DMS79 (cell line): ENCODE results near the gene REXO4.

Experiments
- DNase-seq: peaks from one replicate; lab custom pipeline; 2025; lab: John Stamatoyannopoulos, UW

Gene REXO4

GRCh38 chr9:133367778-133368177, 50.0 kb downstream of the REXO4 start:
- DNase-seq: no peak

DNA sequence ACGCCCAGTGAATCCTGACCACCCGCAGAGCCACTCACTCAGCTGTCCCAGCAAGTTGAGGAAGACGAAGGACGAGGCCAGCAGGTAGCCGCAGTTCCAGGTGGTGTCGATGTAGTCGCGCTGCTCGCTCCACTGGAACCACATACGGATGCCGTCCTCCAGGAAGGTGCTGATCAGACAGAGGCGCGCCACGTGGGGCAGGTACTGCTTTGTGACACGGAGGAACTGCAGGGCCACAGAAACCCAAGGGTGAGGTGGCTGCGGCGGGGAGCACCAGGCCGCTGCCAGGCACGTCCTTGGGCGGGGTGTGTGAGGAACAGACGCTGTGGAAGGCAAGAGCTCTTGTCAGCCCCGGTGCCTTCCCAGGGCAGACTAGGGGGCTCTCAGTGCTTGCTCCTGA, 50.6 kb downstream of the REXO4 start:
- DNase-seq: no peak

- no peak for DNase-seq
Measured at GRCh38 chr9:133366435-133366834, 51.4 kb downstream of the REXO4 start.

DNA sequence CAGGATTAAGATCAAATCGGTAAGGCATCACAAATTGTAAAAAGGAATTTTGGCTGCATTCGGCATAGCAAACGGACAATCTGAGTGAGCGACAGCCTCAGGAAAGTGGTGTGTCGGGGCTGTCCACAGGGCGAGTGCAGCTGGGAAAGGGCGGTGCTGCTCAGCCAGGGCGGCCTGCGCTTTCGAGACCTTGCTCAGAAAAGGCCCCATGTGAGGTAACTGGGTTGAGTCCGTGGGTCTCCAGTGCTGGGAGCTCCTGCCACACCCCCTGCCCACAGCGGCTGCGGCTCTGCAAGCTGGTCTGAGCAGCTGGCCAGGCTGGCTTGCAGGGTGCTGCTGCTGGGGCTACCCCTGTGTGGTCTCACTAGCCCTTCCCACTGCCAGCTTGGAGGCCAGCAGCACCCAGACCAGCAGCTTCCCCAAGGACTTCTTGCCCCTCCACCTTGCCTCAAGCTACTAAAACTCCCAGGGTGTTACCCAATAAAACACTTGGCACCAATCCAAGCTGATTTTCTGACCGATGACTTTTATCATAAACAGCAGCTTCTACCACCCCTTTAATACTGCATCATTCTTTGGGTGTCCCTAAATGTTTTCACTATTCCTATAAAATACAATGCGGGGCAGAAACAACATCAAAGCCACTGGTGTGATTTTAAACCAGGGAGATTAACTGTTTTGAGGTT, 55.3 kb downstream of the REXO4 start:
- DNase-seq: no peak

DNA sequence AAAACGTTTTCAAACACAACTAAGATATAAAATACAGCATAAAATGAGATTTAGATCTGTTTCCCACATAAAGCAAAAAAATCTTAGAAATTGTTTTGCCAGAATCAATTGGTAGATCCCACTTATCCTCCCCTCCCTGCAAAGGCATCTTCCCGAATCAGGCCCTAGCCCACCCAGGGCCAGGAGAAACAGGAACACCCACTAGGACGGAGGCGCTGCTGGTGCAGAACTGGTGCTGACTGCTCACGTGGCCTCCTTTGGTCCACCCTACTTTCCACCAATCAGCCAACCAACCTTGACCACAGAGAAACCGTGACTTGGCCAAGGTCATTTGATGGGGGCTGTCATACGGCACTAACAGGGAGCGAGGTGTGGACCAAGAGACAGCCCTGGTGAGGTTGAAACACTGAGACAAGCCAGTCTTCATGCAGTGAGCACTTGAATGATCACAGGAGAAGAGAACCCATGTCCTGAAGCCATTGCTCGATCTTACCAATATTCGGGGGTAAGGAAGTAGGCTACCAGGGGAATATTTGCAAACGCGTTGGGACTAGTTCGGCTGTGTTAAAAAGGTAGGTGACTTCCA, 56.2 kb downstream of the REXO4 start:
- DNase-seq: no peak

GRCh38 chr9:133360400-133361393, 57.1 kb downstream of the REXO4 start:
- DNase-seq: no peak

GRCh38 chr9:133359399-133360175, 58.2 kb downstream of the REXO4 start:
- DNase-seq: no peak

GRCh38 chr9:133357656-133358055, 60.2 kb downstream of the REXO4 start:
- DNase-seq: no peak

- DNase-seq: peak; percentile 41
Measured at GRCh38 chr9:133356391-133357091, 61.3 kb downstream of the REXO4 start, which contains the start of the genes SURF1 and SURF2. TSS of gene SURF1 (minus strand) at chr9:133356487. CDS start at chr9:133356453, 34 bp downstream. TSS of gene SURF2 (plus strand) at chr9:133356550. CDS start at chr9:133356593, 43 bp downstream.
